GM18502 (cell line): ENCODE data around the gene IL1RL2.

Experiments
- ATAC-seq: cut with Tn5 transposase; IDR thresholded peaks from one replicate; pipeline ENCODE4 v1.9.1; 2021; ENCODE audit warnings: mild to moderate bottlenecking; ENCODE audit not compliant: unreplicated experiment, poor library complexity

The IL1RL2 gene

DNA sequence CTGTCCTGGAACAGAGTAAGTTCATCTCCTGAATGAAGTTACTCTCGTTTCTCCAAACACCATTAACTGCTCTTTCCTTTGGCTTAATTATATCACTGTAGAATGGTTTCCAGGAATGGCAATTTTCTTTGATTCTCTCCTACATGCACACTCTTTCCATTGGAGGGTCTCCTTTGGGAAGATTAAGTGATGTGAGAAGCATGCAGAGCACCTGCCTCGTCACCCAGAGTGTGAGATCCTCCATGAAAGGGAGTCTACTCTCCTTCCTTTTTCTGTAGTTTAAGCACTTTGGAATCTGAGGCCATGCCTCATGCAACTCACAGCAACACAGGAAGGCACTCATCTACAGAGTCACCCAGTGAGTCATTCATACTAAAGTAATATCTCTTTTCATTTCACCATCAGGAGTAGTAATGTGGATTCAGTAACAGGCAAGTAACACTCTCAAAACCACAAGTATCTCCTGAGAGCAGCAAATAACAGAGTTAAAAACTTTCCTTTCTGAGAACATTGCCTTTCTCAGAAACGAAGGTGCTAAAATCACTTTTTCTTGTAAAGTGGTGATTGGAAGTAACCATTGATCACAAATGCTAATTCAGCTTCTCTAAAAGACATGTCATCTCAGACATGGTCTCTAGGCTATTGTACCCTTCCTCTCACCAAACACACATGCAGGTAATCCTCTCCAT, 71.7 kb downstream of the IL1RL2 start:
- no peak for ATAC-seq

DNA sequence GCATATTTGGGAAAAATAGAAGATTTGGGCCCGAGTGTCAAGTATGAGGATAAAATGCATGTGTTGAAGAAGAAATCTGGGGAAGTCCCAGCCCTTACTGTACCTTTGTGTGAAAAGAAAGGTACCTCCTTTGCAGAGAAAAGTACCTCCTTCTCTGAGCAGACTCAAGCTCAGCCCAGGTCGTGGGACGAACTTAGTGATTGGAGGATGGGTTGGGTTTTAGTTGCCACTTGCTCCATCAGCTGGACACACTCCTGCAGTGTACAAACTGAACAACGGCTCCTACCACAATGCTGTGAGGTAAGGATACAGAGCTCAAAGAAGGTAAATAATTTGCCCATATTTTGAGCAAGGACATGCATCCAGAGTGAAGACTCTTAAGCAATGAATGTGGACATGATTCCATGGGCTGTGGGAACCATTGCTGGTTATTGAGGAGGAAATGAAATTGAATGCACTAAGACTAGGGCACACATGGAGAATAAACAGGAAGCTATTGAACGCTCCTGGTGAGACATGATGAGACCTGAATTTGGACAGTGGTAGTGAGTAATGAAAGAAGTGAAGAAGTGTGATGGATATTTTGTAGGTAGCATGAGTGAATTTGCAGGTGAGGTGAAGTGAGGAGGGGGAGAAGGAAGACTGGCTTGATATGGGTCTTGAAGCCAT, 74.8 kb downstream of the IL1RL2 start:
- ATAC-seq, result no peak

GRCh38 chr2:102262216-102263129, 75.7 kb downstream of the IL1RL2 start:
- no peak for ATAC-seq

GRCh38 chr2:102264952-102265351, 78.1 kb downstream of the IL1RL2 start:
- ATAC-seq, result no peak

DNA sequence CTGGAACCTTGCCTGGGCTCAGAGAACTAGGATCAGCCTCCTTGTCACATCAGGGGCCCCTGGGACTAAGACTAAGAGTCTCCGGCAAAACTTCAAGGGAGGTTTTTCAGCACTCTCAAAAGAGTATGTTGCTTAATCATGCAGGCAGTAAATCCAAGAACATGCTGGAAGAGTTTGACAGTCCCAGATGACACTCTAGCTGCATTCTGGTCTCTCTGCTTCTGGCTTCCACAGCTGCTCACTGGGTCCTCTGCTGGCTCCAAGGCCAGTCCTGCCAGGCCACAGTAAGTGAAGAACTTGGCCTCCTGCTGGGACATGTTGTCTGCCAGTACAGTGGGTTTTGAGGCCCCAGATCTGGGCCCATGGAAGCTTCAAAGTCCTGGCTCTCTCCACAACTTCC, 79.4 kb downstream of the IL1RL2 start:
- ATAC-seq, result no peak

GRCh38 chr2:102267774-102268173, 81.0 kb downstream of the IL1RL2 start:
- no peak for ATAC-seq

DNA sequence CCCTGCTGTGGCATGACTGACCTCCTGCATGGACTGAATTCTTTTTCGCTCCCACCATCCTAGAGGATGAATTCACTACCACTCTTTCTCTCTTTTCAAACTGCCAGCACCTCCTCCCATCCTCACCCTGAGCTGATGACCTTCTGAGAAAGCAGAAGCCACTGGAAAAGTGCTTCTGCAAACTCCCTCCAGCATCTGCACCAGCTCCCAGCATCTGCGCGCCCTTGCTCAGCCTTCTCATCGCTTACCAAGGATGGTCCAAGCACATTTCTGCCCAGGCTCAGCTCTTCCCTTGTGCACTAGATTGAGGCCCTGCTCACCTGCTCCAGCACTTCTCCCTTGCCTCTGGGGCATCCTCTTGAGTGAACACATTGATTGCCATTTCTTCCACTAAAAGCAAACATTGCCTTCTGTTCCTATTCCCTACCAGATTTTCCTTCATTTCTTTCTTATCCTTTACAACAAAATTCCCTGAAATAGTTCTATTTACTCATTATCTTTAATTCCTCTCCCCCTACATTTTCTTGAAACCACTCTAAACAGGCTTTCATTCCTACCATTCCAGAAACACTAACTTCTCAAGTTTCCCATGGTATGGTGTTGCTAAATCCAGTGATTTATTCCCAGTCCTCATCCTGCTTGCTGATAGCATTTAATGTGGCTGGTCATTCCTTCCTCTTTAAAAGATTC, 81.8 kb downstream of the IL1RL2 start:
- ATAC-seq, result no peak

DNA sequence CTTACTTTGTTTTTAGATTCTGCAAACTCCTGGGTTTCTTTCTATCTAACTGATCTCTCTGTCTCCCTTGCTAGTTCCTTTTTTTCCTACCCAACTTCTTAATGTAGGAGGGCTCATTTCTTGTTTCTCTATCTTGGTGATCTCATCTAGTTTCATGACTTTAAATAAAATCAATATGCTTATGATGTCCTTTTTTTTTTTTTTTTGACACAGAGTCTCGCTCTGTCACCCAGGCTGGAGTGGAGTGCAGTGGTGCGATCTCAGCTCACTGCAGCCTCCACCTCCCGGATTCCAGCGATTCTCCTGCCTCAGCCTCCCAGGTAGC, 82.3 kb downstream of the IL1RL2 start:
- no peak for ATAC-seq

- no peak for ATAC-seq
Observed at GRCh38 chr2:102271844-102272243, 85.0 kb downstream of the IL1RL2 start.

DNA sequence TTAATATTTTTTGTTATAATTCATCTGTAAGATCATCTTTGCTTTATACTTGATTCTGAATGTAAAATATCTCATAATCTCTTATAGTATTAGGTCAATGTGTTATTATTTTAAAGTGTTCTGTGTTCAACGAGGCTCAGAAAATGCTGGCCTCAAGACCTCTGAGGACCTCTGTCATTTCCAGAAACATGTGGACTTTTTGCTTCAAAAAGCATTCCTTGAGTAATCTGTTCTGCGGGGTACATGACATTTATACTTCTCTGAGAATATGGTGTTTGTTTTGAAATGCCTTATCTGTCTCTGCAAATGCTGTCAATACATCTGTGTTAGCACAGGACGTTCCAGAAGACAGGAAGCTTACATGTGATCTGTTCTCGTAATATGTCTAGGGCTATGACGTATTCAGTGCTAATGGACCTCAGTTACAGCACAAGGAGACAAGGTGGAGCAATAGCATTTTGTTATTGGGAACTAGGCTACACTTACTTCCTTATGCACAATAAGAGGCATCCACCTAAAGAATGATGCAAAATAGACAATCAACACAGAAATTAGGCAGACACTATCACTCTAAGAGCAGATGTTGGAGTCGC, 86.9 kb downstream of the IL1RL2 start:
- no peak for ATAC-seq

DNA sequence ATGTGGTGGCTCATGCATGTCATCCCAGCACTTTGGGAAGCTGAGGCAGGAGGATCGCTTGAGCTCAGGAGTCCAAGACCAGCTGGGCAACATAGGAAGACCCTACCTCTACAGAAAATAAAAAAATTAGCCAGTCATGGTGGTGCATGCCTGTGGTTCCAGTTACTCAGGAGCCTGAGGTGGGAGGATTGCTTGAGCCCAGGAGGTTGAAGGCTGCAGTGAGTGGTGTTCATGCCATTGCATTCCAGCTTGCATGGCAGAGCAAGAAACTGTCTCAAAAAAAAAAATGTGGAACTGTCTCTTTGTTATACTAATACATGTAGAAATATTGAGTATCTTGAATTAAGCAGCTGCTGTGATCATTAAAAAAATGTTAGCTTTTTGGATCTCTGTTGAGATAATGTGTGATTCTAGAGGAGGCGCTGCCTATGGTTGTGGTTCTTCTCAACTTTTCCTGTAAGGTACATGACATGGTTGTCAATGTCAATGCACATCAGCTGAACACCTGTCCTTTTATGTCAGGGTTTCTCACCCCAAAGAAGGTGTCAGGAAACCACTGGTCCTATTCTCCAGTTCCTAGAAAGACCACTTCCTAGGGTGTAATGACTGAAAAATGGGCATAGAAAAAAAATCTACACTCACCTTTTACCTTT, 89.9 kb downstream of the IL1RL2 start:
- ATAC-seq, result no peak

GRCh38 chr2:102277202-102277700, 90.4 kb downstream of the IL1RL2 start:
- no peak for ATAC-seq

DNA sequence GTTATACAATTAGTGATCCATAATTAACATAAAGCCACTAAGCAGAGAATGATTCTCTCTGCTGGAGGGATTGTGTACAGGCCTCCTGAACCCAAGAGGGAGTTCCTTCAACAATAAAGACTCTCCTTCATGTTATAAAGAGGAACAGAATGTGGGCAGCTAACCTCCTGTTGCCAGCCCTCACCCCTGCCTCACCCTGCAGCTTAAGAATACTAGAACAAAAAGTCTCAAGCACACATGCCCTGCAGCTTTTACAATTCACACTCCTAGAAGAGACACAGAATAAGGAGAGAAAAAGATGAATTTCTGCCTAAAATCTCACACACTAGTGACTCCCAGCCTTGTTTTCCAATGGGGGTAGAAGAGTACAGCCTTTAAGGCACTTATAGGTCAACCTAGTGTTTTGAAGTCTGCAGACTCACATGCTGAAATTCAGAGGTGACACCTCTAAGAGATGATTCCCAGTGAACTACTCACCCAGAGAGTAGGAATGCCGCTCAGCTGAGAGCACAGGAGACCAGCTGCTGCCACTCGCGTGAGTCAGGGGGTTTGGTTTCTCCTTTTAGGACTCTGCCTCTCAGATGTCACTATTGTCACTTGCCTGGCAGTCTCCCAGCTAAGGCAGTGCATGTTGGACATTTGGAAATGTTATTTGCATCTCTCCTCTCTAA, 92.0 kb downstream of the IL1RL2 start:
- no peak for ATAC-seq

- no peak for ATAC-seq
Observed at GRCh38 chr2:102279391-102279735, 92.5 kb downstream of the IL1RL2 start.

- ATAC-seq, result no peak
Observed at GRCh38 chr2:102282678-102283091, 95.9 kb downstream of the IL1RL2 start.

DNA sequence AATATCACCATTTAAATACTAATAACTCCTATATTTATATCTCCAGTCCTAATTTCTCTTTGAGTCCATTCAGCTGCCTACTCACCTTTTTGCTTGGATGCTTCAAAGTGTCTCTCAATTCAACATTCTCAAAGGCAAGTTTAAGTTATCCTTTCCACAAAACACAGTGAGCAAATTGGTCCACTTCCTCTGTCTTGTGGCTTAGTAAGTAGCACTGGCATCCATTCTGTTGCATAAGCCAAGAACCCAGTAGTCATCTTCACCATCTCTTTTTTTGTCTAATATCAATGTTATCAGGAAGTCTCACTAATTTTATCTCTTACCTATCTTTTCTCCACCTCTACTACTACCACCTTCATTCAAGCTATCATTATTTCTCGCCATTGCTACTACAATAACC, 97.2 kb downstream of the IL1RL2 start:
- no peak for ATAC-seq

GRCh38 chr2:102284611-102285010, 97.8 kb downstream of the IL1RL2 start:
- ATAC-seq, result no peak

DNA sequence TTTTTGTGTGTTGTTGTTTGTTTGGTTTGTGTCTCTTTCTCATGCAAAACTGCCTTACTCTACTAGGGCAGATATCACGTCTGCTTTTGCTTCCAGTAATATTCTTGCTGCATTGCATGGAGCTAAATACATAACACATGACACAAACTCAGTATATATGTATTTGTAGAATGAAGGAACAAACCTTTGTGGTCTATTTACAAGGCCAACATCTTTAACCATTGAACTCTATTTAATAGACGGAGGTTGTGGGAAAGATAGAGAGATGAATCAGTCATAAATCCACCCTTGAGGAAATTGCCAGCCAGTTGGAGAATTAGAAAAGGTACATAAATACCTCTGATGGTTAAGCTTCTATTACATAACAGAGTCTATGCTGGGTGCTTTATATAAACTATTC, 98.5 kb downstream of the IL1RL2 start:
- ATAC-seq, result no peak

DNA sequence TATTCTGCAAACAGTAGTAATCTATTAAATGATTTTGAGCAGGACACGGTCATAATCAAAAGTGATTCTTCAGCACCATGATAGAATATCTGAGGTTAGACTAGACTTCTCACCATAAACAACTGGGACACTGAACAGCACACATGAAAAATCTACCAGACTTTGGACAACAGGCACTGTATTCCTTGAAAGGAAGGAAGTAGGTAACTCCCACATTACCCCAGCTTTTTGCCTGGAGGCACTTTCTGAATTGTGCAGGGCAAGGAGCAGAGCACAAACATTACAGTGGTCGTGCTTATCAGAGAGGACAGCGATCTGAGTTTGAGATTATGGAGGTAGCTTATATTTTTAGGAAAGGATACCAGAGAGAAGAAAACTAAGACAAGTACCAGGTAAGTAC, 99.2 kb downstream of the IL1RL2 start:
- no peak for ATAC-seq
